ENCODE results near the gene CPSF3.

DNA sequence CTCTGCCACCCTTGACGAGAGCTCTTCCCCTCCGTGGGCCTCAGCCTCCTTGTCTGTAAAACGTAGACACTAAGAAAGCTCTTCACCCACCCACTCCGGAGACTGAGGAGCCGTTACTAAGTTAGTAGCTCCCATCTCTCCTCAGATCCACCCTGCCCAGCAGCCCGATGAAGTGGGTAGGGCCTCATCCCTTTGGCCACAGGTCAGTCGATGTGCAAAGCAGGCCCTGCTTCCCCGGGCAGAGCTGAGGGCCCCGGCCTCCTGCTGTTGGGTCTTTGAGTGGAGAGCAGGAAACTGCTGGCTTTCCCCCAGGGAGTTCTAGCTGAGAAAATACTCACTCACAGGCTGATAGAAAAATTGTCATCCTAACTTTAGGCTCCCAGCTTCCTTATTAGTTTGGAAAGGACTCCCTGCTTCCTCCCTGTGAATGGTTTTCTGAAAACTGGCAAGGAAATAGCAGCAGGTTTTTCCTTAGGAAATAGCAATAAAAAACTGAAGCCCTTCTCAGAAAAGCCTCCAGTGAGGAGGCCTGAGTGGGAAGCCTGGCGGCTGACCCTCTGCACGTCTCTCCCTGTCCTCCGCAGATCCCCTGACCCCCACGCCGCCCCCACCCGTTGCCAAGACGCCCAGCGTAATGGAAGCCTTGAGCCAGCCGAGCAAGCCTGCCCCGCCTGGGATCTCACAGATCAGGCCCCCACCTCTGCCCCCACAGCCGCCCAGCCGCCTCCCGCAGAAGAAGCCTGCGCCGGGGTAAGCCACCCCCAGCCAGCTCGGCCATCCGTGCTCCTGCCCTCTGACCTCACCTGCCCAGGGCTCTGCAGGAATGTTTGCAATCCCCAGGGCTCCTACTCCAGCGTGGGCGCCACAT, 30.3 kb upstream of the CPSF3 start:
- TF ChIP-seq POLR2A (IDR thresholded peaks at IDR 0.05), result no peak
- TF ChIP-seq, protein P1, sequence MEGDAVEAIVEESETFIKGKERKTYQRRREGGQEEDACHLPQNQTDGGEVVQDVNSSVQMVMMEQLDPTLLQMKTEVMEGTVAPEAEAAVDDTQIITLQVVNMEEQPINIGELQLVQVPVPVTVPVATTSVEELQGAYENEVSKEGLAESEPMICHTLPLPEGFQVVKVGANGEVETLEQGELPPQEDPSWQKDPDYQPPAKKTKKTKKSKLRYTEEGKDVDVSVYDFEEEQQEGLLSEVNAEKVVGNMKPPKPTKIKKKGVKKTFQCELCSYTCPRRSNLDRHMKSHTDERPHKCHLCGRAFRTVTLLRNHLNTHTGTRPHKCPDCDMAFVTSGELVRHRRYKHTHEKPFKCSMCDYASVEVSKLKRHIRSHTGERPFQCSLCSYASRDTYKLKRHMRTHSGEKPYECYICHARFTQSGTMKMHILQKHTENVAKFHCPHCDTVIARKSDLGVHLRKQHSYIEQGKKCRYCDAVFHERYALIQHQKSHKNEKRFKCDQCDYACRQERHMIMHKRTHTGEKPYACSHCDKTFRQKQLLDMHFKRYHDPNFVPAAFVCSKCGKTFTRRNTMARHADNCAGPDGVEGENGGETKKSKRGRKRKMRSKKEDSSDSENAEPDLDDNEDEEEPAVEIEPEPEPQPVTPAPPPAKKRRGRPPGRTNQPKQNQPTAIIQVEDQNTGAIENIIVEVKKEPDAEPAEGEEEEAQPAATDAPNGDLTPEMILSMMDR (IDR thresholded peaks at IDR 0.05), result no peak

Data from transverse colon (tissue), 3 donors.